GM12864 (cell line): ENCODE results near the gene ADAMTS20.

Experiments used
- DNase-seq: peaks from one replicate; pipeline ENCODE4 v3.0.0-alpha.2; 2011; ENCODE audit warnings: low read depth
- H3K4me3 ChIP-seq: 2 replicates; pipeline ENCODE4 v1.5.1; 2011; ENCODE audit warnings: mild to moderate bottlenecking, low read depth, low read length, control low read depth
- CTCF ChIP-seq: IDR thresholded peaks from 2 replicates; pipeline ENCODE4 v1.5.1; 2011; ENCODE audit warnings: low read depth, mild to moderate bottlenecking, moderate library complexity, low read length, control low read depth, inconsistent platforms; ENCODE audit errors: missing control alignments

ADAMTS20 gene

DNA sequence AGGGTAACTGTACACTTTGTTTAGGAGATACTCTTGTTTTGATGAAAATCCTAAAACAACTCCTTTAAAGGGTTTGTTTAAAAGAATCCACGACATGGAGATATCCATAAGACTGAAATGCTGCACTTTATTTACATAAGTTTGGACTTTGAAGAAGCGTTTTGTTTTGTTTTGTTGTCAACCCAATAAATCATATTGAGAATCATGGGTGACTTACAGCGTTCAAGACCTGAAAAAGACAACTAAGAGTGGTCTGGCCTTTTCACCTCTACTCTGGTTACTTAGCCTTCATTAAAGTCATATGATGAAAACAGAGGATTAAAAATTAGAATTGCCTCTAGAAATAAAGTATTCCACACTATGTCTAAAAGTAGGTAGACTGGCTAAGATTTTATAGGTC, 234.8 kb downstream of the ADAMTS20 start:
- no peak for TF ChIP-seq CTCF
- no peak for DNase-seq
- no peak overlapping the region for H3K4me3 ChIP-seq

GRCh38 chr12:43316520-43316919, 235.5 kb downstream of the ADAMTS20 start:
- TF ChIP-seq CTCF = no peak
- no peak for DNase-seq
- H3K4me3 ChIP-seq = no peak overlapping the region

- H3K4me3 ChIP-seq = no peak overlapping the region
- DNase-seq = no peak
- TF ChIP-seq CTCF = no peak
Observed at GRCh38 chr12:43315961-43316360, 236.0 kb downstream of the ADAMTS20 start.

- TF ChIP-seq CTCF = no peak
- no peak overlapping the region for H3K4me3 ChIP-seq
- no peak for DNase-seq
Observed at GRCh38 chr12:43312991-43313505, 239.0 kb downstream of the ADAMTS20 start.

DNA sequence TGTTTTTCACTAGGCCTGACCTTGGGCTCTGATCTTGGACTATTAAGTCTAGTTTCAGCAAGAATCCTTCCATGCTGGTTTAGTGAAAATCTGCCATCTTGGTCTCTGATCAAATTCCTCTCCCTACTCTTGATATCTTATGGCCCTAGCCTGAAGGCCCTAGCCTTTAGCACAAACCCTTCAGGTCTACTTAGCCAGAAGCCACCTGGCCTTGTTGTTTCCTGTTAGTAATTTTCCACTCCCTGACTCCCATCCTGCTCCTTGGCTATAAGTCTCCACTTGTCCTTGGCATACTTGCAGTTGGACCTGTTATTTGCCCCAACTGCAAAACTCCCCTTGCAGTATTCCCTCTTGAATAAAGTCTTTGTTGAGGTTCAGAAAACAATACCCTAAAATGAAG, 241.4 kb downstream of the ADAMTS20 start:
- no peak for TF ChIP-seq CTCF
- no peak overlapping the region for H3K4me3 ChIP-seq
- DNase-seq = no peak

GRCh38 chr12:43309959-43310358, 242.0 kb downstream of the ADAMTS20 start:
- DNase-seq = no peak
- no peak for TF ChIP-seq CTCF
- H3K4me3 ChIP-seq = no peak overlapping the region

- TF ChIP-seq CTCF = no peak
- no peak overlapping the region for H3K4me3 ChIP-seq
Observed at GRCh38 chr12:43308776-43309175, 243.2 kb downstream of the ADAMTS20 start.

More at GRCh38 chr12:43308776-43309175, 243.2 kb downstream of the ADAMTS20 start:
- DNase-seq = no peak
